Stimulated activated CD4-positive, alpha-beta T cell treated with anti-CD3 and anti-CD28 coated beads, TNF-alpha, amount 100 ng/mL, for 24 hours (primary cell): ENCODE measurements around the gene CDKL2.
"Not testable (repeated sequence)": the region's sequence is repeated elsewhere in the genome, so short reads cannot be mapped to it uniquely, and the experiment has no call there.

Experiments used
- DNase-seq, 3 experiments: peaks; one replicate each; pipeline ENCODE4 v3.0.0-alpha.2; 2020; ENCODE audit warnings: low read depth in 3 of 3

The CDKL2 gene

DNA sequence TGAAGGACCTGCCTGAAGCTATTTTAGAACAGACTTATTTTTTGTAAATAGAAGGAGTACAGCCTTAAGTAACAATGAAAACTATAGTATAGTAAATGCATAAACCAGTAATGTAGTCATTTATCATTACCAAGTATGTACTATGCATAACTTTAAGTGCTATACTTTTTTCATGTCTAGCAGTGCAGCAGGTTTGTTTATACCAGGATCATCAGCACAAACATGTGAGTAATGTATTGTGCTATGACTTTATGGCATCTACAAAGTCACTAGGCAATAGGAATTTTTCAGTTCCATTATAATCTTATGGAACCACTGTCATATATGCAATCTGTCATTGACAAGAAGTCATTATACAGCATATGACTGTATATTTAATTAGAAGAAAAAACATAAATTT, 77.9 kb downstream of the CDKL2 start:
- no peak for DNase-seq

DNA sequence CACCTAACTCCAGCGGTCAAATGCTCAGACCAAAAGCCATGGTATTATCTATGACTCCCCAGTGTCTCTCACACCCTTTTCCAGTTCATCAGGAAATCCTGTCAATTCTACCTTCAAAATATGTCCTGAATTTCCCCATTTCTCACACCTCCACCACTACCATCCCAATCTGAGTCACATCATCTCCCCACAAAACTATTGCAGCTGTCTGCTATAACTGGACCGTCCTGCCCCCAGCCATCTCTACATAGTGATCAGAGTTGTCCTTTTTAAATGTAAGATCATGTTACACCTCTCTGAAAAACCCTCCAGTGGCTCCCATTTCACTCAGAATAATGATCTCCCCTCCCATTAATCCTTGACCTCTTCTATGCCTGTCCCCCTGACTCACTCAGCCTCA, 81.3 kb downstream of the CDKL2 start:
- DNase-seq = no peak

DNA sequence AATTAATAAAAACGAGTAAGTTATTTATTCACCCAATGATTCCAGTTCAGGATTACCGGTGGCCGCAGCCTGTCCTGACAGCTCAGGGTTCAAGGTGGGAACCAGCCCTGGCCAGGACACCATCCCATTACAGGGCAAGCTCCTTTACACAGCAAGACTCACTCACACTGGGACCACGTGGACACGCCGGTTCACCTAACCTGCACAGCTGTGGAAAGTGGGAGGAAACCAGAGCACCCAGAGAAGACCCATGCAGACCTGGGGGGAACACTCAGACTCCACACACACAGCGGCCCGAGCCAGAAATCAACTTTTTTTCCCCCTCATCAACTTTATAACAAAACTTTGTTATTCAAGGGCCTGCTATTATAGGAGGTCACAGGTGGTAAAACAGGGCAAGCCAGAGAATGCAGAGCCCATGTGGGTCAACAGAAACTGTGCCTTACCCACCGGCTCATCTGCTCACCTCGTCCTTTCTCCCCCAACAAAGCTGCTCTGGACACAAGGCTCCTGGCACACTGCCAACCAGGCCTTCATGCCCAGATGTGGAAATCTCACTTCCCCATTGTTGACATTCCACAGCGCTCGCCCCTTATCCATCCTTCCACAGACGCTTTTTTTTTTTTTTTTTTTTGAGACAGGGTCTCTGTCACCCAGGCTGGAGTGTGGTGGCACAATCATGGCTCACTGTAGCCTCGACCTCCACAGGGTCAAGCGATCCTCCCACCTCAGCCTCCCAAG, 82.5 kb downstream of the CDKL2 start:
- DNase-seq = no peak

DNA sequence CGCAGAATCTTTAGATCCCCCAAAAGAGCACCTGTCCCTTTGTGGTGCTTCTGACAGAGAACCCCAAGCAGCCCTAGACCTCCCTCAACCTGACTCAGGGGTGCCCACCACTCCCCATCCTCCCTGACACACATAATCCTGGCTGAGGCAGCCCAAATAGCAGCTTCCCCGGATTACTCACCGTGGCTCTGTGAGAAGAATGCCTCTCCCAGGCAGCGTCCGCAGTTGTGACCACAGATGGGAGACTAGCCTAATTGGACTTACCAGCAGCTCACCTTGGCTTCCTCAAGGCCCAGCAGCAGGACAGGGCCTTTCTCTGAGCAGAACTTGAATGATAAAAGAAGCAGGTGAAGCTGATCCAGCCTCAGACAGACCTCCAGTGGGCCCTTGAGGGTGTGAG, 84.8 kb downstream of the CDKL2 start:
- no peak for DNase-seq

DNA sequence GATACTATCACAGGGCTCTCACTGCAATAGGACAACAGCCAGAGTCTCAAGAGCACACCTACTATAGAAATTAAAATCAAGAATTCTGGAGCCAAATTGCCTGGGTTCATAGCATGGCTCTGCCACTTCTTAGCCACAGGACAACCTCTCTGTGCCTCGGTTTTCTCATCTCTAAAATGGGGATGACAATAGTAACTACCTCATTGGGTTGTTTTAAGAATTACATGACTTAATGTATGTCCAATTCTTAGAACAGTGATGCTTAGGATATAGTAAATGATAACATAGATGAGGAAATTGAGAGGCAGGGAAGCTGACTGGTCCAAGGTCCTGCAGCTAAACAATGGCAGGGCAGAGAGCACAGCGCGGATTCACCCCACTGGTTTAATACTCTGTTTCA, 85.5 kb downstream of the CDKL2 start:
- DNase-seq = no peak

DNA sequence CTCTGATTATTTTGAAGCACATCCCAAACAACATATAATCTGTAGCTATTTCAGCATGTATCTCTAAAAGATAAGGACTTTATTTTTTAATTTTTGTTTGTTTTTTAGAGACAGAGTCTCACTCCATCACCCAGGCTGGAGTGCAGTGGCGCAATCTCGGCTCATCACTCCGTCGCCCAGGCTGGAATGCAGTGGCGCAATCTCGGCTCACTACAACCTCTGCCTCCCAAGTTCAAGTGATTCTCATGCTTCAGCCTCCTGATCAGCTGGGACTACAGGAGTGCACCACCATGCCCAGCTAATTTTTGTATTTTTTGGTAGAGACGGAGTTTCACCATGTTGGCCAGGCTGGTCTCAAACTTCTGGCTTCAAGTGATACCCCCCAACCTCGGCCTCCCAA, 86.1 kb downstream of the CDKL2 start:
- not testable (repeated sequence) for DNase-seq

DNA sequence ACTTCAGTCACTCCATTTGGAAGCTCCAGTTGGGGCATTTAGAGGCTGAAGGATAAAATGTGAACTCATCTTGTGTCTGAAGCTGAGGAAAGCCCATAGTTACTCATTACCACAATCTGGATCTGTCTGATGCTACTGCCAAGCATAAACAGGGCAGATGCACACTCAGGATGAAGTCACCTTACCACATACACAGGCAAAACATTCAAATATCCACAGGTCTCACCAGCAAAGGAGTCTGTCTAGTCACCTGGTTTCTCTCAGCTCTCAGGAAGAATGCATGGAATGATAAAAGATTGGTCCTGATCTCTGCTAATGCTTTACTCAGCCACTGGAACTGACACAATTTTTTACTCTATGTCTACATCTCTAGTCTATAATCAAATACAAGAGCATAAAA, 87.5 kb downstream of the CDKL2 start:
- no peak for DNase-seq

DNA sequence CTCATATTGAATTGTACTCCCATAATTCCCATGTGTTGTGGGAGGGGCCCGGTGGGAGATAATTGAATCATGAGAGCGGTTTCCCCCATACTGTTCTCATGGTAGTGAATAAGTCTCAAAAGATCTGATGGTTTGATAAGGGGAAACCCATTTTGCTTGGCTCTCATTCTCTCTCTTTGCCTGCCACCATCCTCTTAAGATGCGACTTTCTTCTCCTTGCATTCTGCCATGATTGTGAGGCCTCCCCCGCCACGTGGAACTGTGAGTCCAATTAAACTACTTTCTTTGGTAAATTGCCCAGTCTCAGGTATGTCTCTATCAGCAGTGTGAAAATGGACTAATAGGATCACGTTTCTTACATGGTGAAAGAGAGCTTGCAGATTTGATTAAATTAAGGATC, 93.0 kb downstream of the CDKL2 start:
- DNase-seq = not testable (repeated sequence)

DNA sequence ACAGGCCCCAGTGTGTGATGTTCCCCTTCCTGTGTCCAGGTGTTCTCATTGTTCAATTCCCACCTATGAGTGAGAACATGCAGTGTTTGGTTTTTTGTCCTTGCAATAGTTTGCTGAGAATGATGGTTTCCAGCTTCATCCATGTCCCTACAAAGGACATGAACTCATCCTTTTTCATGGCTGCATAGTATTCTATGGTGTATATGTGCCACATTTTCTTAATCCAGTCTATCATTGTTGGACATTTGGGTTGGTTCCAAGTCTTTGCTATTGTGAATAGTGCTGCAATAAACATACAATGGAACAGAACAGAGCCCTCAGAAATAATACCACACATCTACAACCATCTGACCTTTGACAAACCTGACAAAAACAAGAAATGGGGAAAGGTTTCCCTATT, 96.4 kb downstream of the CDKL2 start:
- DNase-seq = not testable (repeated sequence)

DNA sequence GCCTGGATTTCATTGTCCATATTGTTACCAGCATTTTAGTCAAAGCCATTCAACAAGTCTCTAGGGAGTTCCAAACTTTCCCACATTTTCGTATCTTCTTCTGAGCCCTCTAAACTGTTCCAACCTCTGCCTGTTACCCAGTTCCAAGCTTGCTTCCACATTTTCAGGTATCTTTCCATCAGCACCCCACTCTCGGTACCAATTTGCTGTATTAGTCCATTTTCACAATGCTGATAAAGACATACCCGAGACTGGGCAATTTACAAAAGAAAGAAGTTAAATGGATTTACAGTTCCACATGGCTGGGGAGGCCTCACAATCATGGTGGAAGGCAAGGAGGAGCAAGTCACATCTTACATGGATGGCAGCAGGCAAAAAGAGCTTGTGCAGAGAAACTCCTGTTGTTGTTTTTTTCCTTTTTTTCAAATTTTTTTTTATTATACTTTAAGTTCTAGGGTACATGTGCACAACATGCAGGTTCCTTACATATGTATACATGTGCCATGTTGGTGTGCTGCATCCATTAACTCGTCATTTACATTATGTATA, 96.9 kb downstream of the CDKL2 start:
- not testable (repeated sequence) for DNase-seq

DNA sequence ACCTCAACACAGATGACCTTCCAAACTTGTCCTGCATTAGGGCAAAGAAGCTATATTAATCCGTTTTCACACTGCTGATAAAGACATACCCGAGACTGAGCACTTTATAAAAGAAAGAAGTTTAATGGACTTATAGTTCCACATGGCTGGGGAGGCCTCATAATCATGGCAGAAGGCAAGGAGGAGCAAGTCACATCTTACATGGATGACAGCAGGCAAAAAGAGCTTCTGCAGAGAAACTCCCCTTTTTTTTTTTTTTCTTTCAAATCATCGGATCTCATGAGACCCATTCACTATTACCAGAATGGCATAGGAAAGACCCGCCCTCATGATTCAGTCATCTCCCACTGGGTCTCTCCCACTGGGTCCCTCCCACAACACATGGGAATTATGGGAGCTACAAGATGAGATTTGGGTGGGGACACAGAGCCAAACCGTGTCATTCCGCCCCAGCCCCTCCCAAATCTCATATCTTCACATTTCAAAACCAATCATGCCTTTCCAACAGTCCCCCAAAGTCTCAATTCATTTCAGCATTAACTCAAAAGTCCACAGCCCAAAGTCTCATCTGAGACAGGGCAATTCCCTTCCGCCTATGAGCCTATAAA, 98.7 kb downstream of the CDKL2 start:
- not testable (repeated sequence) for DNase-seq

DNA sequence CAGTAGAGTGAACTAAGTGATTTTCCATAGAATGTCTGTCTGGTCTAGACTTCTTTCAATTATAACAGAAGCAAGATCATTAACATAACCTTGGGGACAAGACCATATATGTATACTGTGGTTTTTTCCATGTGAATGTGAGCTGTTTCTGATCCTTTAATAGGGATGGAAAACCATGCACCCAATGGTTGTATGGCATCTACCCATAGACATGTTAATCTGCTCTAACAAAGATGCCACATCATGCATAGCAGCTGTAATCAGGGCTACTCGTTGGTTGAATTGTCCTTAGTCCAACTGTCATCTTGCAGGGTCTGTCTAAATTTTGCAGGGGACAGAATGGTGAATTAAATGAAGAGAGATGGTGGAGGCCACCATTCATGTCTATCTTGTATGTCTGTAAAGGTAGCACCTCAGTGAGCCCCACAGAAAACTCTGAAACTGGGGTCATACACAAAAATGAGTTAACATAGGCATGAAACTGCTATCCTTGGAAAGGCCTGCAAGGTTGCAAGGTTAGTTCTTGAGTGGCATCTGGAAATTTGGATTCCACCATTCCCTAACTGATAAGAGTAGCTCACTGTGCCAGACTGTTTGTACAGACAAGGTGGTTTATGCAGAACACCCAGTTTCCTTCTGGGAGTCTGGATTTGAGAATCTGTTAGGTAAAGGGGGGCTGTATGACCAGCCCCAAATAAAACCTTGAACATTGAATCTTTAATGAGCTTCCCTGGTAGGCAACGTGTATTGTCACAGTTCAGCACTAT, 99.6 kb downstream of the CDKL2 start:
- DNase-seq = no peak
